Activated naive CD4-positive, alpha-beta T cell treated with anti-CD3 and anti-CD28 coated beads, Interleukin-2, amount 50 U/mL, for 16 hours (primary cell): ENCODE data around the gene EPHA7.

Source experiments
- DNase-seq: peaks from one replicate; pipeline ENCODE4 v3.0.0-alpha.2; 2020

Gene EPHA7

DNA sequence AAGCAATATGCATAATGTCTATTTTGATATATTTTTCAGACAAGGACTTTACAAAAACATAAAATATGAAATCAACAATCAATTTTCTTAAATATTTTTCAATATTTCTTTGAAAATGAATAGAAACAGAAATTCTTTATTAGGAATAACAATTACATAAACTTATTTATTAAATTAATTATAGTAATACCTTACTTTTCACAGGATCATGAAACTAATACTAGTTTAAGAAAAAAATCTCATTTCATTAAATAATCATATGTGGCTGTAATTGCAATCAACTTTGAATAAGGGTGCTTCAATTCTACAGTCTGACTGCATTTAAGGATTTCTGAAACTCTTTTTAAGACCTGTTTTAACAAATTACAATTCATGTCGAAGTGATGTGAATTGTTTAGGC lies 26.6 kb downstream of the EPHA7 start:
- no peak for DNase-seq

DNA sequence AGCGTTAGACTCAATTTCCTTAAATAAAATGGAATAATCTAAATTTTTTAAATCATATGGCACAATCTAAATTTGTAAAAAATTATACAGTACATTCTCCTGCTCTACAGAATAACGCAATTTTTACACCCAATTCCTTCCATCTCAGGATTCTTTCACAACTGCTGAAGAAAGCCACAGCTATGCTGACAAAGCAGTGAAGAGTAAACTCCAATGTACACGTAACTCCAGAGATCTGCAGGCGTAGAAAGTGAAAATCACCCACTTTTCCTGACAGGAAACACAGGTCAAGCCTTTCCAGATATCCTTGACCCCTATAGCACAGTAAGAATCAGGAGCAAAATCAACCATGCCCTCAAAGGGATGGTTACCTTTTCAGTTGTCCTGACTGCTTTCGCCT lies 27.4 kb downstream of the EPHA7 start:
- no peak for DNase-seq

DNA sequence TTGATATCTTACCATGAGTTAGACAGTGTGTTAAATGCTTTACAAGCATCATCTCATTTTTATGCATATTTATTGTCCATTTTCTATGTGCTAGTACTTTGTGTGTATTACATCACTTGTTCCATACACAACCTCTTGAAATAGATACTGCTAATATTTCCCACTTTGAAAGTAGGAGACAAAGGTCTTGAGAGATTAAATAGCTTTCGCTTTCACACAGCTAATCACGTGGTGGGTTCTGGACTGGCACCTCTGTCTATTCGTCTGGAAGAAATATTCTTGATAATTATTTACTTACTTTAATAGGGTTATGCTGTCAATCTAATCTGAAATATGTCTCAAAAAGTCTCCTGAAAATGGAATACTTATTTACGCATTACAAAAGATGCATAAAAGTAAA lies 30.2 kb downstream of the EPHA7 start:
- no peak for DNase-seq

DNA sequence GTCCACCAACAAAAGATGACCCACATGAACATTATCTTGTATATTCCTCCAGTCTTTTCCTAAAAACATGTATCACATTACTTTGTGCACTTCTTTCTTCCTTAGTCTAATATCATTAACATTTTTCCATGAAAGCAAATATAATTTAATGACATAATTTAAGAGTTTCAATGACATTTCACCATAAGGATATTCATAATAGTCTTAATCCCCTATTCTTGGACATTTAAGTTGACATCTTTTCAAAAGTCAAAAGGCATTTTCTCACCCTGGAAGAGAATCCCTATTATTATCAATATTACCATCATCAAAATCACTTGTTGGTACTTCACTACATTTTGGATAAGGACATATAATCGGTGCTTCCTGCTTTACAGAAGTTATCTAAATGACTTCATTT lies 31.3 kb downstream of the EPHA7 start:
- no peak for DNase-seq

DNA sequence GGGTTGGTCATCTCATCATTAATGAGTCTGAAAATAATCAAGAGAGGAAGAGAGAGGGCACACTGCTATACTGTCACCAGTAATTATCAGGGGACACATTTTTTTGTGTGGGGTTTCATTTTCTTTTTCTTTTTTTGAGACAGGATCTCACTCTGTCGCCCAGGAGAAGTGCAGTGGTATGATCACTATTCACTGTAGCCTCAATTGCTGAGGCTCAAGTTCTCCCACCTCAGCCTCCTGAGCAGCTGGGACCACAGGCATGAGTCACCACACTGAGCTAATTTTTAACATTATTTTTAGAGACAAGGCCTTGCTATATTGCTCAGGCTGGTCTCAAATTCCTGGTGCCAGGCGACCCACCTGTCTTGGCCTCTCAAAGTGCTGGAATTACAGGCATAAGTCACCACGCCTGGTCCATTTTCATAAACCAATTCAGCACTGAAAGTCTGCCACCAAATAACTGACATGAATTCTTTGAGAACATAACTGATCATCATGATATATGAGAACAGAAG lies 43.3 kb downstream of the EPHA7 start:
- no peak for DNase-seq

DNA sequence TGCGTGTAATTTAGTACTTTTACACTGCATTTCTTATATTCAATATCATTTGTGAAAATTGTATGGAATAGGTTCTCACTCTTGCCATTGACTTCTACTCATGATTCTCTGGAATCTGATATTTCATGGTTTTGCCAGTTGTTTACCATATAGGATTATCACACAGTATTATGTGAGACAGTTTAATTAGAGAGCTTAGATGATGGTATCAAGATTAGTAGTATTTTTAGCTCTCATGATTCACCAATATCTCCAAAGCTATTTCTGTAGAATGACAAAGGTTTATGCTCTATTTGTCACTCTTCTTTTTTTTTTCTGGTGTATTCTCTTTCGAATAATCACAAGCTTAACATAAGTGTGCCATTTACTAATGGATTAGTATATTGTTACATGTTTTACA lies 45.9 kb downstream of the EPHA7 start:
- DNase-seq, result no peak

DNA sequence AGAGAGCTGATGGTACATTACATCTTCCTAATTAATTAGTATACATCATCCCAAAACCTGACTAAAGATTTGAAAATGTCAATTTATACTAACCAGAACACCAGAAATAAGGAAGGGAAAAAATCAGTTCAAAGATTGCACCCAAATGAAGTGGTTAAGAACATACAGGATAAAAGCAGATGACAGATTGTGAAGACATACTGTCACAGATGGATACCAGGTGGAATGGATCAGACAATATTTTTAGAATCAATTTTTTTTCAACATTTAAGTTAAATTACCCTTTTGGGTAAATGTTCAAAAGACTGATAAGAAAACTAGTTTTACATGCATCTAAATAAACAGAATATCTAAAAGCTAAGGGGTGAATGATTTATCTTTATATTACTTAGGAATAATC lies 47.6 kb downstream of the EPHA7 start:
- no peak for DNase-seq

DNA sequence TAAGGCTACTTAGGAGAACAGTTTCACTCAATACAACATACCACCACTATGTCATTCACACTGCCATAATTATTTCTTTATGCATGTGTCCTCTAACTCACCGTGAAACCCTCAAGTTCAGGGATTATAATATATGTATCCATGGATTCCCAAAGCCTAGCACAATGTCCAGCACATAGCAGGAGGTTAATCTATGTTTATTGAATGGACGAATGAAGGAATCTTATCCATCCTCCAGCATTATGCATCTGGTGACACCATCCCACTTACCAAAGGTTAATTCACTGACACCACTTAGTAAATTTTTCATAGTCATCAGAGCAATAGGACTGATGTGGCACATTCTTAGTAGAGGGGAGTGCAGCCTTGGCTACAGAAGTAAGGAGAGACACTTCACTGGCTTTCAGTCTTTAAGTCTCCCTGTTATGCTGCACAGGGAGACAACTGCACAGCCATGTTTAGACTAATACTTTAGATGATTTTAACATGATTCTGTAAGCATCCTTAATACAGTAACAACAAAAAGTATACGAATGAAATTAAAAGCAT lies 49.7 kb downstream of the EPHA7 start:
- DNase-seq, result no peak

DNA sequence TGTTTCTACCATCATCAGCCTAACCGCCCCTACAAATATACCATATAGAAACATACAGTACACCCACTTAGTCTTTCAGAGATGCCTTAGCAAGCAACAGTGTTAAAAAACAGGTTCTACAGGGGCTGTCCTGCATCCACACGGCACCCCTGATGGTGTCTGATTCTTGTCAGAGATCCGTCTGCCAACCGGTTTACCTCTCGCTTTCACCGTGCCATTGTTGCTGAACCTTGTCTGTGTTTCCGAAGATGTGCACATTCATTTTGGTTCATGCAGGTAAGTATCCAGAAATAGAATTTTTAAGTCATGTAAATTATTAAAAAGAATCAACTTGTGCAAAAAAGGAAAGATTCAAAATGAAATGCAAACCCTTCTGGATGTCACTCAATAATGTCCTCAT lies 52.9 kb downstream of the EPHA7 start:
- DNase-seq, result no peak

DNA sequence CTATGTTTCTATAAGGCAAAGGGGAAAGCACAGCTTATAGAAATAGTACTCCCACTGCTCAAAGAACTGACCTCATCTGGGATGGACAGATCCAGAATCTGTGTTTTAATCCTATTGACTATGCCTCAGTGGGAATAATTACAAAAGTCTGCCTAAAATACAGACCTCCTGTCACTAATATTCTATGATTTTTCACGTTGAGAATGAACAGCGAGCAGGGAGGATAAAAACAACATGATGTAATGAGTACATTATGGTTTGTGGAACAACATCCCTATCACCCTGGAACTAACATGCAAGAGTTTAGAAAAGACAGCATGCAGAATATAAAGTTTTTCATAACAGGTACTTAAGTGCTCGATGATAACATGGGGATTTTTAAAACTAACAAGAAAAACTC lies 53.9 kb downstream of the EPHA7 start:
- no peak for DNase-seq

DNA sequence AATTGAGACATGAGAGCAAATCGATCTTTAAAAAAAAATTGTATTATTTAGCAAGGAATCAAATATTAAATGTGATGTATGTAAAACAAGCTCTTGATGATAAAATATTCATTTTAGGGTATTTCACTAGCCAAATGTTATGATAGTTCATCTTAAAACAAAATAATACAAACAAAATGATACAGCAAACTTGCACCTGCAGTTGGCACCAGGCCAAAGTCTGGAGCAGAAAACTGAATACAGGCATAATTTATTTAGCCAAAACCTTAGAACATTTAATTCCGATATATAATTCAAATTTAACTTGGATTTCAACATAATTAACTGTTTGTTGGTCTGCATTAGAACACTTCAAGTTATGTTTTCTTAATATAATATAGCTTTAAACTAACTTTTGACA lies 60.9 kb downstream of the EPHA7 start:
- no peak for DNase-seq

DNA sequence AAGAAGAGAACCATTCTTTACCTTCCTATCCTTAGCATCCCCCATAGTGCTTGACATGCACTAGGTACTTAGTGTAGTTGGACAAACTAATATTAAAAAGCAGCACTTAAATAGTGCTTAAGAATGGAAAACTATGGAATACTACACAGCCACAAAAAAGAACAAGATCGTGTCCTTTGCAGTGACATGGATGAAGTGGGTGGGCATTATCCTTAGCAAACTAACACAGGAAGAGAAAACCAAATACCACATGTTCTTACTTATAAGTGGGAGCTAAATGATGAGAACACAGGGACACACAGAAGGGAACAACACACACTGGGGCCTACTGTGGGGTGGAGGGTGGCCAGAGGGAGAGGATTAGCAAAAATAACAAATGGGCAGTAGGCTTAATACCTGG lies 66.8 kb downstream of the EPHA7 start:
- DNase-seq, result no peak

DNA sequence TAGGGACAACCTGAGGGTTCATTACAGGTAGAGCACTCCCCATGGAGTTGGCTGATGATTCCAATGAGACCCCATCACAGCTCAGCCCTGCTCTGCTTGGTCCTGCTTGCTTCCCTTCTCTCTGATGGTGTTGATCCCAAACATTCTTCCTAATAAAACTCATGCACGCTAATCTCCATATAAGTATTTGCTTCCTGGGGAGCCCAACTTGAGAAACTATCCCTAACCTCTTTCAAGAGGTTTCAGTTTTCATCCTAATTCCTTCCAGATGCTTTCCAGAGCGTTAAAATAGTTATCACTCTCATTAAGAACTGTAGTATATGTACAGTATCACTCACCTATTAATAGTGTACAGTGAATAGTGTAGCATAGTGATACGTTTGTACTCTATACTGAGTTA lies 68.1 kb downstream of the EPHA7 start:
- no peak for DNase-seq

DNA sequence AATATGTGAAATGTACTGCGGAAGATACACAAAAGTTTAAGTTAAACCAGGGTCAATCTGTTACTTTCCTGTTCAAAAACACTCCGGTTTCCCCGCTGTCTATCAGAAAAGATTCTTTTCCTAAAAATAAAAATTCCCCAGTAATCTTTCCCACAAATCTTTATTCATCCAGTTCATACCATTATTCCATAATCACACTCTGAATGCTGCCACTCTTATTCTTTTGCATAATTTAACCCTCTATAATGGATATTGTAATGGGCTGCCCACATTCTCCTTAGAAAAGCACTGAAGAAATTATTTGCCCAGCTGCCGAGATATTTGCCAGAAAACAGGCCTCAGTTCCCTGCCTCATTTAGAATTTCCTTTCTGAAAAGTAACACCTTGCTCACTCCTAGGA lies 68.6 kb downstream of the EPHA7 start:
- no peak for DNase-seq

DNA sequence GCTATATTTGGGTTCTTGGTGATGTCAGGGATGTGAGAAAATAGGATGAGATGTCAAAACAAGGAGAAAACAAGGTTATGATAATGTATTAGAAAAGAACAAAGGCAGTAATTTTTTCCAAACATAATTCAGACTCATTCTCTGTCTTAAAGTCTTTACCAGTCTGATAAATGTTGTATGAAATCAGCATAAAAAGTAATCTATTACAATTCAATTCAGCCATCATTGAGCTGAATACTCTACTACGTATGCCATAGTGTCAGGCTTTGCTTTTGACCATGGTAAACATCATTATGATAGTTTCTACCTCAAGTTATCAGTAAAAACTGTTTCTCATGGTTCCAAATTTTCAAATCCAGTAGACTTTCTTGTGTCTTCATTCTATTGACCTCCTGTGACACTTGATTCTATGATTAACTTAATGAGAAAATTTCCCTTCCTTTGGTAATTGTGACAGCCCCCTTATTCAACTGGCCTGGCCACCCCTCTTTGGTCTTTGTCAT lies 75.0 kb downstream of the EPHA7 start:
- no peak for DNase-seq

DNA sequence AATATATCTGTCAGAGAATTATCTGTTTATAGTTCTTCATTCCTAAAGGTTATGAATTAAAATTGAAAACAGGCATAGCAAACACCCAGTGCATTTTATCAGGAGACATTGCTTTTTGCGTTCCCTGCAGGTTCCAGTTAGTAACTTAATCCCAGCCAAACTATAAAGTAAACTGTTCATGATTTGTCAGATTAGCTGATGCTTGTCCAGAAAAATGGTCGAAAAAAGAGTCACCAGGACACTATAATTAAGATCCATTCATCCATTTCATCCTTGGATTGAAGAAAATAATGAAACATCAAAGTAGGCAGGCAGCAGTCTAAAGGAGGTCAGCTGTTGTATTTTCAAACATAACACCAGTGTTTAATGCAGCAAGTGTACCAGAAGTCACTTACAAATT lies 75.9 kb downstream of the EPHA7 start:
- no peak for DNase-seq

DNA sequence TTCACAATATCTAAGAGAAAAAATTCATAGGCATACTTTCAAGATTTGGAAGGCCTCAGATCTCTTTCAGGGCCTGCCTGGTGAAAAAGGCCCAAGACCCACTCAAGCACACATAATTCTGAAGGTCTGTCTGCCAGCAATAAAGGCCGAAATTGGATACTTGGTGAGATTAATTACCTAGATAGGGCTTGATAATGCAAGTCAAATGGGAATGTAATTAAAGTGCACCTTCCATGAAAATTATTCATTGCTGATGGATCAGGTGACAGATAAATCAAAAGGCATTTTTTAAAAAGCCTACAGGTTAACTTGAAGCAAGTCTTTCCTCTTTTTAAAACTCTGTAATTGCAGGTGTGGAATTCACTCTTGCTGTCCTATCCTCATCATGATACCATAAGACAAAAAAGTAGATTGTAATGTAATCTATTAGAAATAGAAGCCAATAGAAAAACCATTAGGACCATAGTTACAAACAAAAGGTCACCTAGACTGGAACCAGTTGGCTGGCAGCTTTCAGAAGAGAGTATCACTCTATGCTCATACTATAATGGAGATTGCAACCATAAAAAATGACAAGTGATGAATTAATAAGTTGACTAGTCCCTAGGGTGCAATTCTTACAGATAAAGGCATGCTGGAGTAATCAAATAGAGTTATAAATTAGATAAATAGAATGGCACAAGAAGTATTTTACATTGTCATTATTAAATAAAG lies 77.3 kb downstream of the EPHA7 start:
- no peak for DNase-seq

DNA sequence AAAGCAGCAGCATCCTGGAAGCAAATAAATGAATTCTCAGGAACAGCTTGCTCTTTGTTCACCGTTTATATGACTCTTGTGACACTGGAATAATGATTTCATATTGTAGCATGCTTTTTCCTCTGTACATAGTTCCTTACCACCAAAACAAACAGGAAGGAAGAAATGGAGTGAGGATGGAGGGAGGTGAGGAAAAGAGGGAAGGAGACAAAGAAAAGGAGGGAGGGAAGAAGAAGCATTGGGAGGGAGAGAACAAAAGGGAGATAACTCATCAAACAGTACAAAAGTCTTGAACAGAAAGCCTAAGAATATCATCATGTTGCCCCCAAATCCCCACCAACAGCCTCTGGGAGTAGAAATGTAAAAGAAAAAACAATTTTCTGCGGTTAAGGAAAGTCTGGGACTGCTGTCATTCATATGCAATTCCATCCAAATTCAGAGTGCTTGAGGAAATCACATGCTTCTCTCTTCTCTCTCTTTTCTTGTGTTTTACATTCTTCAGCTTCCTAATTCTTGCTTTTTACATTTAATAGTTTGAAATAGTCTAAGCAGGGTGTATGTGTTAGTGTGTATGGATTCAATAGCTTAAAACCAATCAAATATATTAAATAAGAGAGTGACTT lies 81.5 kb downstream of the EPHA7 start:
- no peak for DNase-seq

DNA sequence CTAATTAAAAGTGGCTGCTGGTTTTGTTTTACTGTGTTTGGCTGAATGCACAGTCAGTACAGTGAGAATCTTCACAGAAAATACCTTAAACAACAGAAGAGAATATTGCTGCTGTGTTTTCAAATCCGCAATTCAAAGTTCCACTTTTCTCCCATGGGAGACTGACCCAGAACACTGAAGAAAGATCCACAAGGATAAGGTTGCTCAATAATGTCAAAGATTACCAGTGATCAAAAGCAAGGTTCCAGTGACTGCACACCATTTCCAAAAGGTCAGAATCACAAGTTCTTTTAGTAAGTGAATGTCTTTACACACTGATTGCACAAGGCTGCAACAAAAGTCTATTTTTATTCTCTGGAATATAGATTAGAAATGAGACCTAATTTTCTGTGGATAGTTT lies 82.3 kb downstream of the EPHA7 start:
- DNase-seq, result no peak

DNA sequence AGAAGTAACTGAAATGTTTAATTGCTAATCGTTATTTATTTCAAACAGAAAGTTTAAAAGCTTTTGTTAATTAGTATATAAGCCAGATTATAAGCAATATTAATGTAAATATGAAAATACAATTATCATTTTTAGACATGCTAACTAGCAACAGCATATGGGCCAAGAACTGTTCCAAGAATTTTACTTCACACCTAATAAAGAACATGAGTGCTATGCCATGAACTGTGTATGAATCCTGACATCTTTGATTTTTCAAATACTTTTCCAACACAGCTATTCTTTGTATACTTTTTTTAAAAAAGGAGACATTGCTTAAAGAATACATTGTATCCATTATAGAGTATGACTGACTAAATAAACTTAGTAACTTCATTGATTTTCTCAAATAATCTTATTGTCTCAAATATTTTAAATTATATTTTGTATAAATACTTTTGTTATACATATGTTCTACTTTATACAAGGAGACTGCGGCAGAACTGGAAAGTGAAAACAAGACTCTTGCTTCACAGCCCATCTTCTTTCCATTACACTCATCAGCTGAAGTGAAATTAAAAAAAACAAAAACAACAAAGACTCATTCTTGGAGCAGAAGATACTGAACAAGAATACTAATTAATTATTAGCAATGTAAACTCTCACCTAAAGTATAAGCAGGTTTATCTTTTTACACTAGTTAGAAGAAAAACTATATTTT lies 89.9 kb downstream of the EPHA7 start:
- DNase-seq, result no peak

DNA sequence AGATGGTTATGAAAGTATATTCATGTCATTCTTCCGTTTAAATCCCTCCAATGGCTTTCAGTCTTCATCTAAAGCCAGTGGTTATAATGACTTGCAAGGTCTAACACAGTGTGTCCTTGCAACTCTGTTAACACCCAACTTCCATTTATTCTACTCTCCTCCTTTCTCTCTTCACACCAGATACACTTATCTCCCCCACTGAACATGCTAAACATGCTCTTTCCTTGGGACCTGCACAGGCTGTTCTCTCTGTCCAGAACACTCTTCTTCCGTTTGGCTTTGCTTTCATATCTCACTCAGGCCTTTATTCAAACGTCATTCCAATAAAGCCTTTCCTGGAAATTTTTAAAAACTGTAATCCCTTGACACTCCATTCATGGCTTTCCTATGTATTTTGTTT lies 91.5 kb downstream of the EPHA7 start:
- no peak for DNase-seq

DNA sequence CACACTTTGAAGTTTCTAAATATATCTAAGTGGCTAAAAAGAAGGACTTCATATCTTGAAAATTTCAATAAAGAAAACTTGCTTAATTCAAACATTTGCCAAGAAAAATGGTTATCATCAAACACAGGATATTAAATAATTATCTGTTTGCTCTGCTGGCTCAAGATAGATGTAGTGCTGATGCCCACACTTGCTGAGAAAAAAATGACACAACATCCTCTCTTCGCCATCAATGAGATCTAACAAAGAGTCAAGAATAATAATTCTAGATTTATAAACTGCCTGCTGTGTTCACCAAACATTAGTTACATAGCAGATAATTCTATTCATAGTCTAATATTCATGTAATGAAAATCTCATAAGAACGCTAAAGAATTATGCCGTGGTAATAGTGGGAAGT lies 93.6 kb downstream of the EPHA7 start:
- DNase-seq, result no peak

DNA sequence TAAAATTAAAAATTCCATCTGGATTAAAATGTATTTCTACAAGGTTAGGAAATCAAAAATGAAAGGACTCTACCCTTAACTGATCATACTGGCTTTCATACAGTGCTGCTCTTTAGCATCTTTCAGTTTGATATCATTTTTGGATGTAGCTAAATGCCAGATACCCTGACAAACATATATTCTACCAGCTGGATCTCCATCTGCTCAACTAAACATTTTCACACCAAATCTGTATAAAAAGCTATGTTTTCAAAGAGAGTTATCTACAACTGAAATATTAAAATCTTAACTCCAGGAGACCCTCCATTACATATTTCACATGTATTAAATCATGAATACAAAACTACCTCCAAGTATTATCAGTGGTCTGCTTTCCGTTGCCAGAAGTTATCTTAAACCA lies 95.7 kb downstream of the EPHA7 start:
- DNase-seq, result no peak

DNA sequence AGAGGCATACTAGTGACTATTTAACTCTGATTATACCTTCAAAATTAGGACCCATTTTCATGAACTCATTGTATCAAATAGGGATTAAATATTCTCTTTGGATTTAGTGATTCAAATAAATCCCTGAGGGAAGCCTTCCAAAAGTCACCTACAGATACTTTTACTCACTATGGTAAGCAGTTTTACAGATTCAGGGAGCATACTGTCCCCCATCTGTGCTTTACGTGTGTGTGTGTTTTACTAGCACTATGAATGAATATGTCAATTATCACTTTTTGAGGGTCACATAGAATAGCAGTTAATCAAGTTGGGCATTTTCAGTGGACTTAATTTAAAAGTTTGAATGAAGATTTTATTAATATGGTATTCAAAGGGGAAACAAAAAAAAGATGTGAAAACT lies 96.7 kb downstream of the EPHA7 start:
- no peak for DNase-seq
